HG03469 (cell line): ENCODE measurements around the gene RAPSN.

Experiments
- ATAC-seq: cut with Tn5 transposase; IDR thresholded peaks from one replicate; pipeline ENCODE4 v1.9.1; 2021; ENCODE audit warnings: mild to moderate bottlenecking, moderate library complexity, moderate number of reproducible peaks; ENCODE audit not compliant: unreplicated experiment

Gene RAPSN

GRCh38 chr11:47448566-47449427 lies at the start of gene RAPSN:
RAPSN (minus strand) TSS chr11:47449136; CDS start chr11:47448964, 172 bp downstream.
- ATAC-seq = no peak

- no peak for ATAC-seq
These were observed 49.2 kb upstream of the RAPSN start for GRCh38 chr11:47498149-47498548.

DNA sequence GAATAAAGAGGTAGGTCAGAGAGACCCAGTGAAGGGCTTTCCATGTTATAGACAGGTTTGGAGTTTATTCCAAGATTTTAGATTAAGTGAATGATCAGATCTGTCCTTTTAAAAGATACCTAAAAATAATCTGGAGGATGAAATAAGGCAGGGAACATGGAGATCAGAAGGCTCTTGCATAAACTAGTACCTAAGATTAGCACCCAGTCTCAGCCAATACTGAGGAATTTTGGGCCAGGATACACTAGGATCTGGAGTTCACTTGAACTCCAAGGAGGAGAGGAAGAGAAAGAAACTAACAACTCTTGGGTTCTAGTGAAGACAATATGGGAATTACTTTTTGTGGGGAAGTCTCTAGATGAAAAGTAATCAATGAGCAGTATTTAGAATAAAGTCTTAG lies 47.9 kb upstream of the RAPSN start:
- ATAC-seq = no peak

GRCh38 chr11:47495856-47496217 lies 46.9 kb upstream of the RAPSN start:
- ATAC-seq = no peak

DNA sequence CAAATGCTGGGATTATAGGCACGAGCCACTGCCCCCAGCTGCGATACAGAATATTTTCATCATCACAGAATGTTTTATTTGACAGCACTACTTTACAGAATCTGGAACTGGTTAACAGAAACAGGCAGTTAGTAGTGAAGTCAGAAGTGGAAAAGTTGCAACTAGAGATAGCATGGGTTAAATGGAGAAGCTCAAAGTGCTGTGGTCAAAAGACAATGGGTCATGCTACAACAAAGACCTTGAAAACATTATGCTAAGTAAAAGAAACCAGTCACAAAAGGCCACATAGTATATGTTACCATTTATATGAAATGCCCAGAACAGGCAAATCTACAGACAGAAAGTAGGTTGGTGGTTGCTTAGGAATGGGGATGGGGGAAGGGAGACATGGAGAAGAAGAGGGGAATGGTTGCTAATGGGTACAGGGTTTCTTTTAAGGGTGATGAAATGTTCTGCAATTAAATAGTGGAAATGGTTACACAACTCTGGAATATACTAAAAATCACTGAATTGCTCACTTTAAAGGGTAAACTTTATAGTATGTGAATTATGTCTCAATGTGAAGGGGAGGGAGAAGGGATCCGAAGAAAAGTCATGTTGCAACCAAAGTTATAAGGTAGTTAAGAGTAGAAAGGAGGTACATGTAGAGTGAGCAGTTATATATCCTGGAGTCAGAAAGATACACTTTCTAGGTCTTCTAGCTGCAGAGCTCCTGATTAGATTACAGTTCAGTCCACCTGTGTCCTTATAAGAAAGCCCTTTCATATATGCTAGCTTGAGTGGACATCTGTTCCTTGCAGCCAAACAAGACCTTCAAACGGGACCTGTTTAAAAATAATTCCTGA lies 46.3 kb upstream of the RAPSN start:
- ATAC-seq = no peak

GRCh38 chr11:47489395-47489755 lies 40.4 kb upstream of the RAPSN start:
- no peak for ATAC-seq

- no peak for ATAC-seq
These were observed 39.9 kb upstream of the RAPSN start for GRCh38 chr11:47488674-47489394.

DNA sequence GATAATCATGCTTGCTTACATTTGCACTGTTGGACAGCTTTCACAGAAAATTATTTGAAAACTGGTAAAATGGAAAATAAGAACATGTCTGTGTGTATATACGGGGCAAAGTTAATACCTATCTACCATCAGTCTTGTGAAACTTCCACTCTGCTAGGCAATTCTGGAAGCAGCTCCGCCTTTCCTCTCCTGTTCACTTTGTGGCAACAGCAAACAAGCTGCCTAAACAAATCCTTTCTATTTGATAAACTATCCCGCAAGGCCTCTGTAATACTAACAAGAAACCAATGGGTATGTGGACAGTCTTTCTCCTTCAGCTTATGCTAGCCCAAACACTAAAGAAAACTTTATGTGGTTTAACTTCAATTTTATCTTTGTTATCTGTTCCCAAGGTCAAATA lies 39.2 kb upstream of the RAPSN start:
- ATAC-seq = no peak

DNA sequence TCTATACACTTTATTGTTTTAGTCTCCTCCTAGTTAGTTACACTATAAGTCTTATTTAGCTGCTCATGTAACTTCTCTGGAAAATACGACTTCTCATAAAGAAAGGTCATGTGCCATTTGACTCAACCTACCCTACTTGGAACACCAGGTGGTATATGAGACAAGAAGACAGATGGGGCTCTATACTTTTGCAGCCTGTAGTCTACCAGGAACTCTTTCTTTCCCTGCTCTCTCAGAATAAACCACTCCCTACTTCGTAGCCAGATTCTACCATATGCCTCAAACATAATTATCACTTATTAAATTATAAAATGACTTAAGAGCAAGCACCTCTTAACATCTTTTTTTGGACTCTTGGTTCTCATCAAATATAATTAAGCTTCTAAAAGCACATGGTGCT lies 38.5 kb upstream of the RAPSN start:
- ATAC-seq = no peak

DNA sequence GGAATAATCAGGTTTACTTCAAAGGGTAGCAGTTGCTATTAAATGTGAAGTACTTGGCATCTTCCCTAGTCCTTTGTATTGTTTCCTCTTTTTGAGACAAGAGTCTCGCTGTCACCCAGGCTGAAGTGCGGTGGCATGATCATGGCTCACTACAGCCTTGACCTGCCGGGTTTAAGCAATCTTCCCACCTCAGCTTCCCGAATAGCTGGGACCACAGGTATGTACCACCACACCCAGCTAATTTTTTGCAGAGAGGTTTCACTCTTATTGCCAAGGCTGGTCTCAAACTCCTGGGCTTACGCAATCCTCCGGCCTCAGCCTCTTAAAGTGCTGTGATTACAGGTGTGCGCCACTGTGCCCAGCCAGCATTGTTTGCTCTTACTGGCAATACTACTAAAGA lies 36.2 kb upstream of the RAPSN start:
- ATAC-seq = no peak

- no peak for ATAC-seq
These were observed 34.5 kb upstream of the RAPSN start for GRCh38 chr11:47483457-47483856.

GRCh38 chr11:47480762-47481161 lies 31.8 kb upstream of the RAPSN start:
- ATAC-seq = no peak

- ATAC-seq = no peak
These were observed 29.9 kb upstream of the RAPSN start for GRCh38 chr11:47478651-47479329.

GRCh38 chr11:47477753-47478152 lies 28.8 kb upstream of the RAPSN start:
- ATAC-seq = no peak

DNA sequence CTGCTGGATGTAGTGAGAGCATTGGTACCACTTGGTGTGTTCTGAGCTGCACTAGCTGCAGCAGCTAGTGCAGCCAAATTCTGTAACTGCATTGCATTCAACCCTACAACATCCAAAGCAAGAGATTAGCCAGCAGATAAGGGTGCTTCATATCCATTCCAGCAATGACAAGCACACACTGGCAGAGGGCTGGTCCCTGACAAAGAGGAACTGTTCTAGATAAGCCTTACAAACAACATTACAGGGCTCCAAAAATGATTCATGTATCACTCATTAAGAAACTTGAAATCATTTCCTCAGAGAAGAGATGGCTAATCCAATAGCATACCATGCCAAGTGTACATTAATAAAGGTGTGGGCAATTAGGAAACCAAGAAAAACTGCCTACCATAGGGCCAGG lies 28.4 kb upstream of the RAPSN start:
- no peak for ATAC-seq

GRCh38 chr11:47470671-47471070 lies 21.7 kb upstream of the RAPSN start:
- ATAC-seq = no peak

- ATAC-seq = no peak
These were observed 20.6 kb upstream of the RAPSN start for GRCh38 chr11:47469361-47470179.

DNA sequence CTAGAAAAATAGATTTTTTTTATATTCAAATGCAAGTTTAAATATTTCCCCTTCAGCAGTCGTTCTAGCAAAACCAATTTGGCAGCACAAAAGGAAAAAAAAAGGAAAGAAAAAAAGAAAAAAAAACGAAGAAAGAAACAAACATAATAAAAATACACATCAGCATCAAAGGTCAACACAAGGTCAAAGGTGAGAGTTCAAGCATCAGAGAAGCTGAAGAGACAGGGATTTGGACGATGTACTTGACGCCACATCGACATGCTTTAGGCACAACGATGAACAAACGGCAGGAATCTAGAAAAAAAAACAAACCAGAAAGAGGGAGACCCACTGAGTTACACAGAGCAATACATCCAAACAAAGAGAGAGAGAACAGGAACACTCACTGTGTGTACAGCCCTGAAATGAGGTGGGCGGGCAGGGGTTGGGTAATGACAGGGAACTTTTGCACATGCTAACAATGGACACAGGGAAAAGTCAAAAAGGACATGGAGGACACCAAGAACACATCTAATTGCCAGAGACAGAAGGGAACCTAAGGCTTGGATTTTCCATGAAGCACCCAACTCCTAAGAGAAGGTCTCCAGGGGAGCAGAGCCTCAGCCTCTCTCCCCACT lies 19.8 kb upstream of the RAPSN start:
- no peak for ATAC-seq

DNA sequence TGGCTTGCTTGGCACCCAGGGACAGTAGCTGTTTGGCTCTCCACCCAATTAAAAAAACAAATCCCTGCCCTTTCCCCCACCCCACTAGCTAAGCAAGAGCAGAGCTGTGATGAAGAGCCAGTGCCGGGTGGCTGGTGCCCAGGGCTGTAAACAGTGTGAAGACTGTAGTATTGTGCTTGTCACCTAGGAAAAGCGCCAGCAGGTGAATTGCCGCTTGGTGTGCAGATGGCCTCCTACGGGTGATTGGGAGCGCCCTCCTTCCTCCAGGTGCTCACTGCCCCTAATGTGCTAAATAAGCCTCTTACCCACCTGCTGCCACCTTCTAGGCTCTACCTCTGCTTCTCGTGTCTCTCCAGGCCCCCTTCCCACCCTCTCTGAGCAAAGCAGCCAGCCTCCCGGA lies 18.4 kb upstream of the RAPSN start:
- no peak for ATAC-seq
